Cardiac fibroblast (primary cell): ENCODE results near the gene EFNB2.

ENCODE experiments used
- DNase-seq, 2 donors: peaks; one replicate each; pipeline versions ENCODE4 v3.0.0 to v3.0.0-alpha.2; 2010; ENCODE audit warnings: low read depth in 2 of 2
- H3K4me3 ChIP-seq, 2 donors: replicated peaks in 1 of 2; 1 replicate in 1 of 2; 2 replicates in 1 of 2; pipeline ENCODE4 v1.5.1; 2011; ENCODE audit warnings: low read depth in 2 of 2, low read length in 2 of 2, mild to moderate bottlenecking in 2 of 2, moderate library complexity in 1 of 2
- TF ChIP-seq, protein P1 (sequence below): IDR thresholded peaks from one replicate; pipeline ENCODE4 v1.5.1; 2011; ENCODE audit warnings: low read depth, mild to moderate bottlenecking, low read length, inconsistent platforms

The EFNB2 gene

DNA sequence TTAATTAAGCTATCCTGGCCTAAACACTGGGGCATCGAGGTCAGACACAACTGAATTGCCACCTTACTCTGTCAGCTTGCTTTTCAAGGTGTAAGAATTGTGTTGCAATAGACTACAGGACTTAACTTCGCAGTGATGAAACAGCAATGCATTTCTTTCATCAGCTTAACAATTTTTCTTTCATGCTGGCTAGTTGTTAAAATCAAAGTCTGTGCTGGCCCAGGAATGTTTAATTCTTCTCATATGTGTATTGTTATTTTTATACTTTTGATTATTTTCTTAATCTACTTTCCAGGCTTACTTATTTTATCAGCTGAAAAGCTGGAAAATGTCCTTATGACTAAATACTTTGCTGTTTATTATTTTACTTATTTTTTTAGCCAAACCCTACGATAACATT lies 79.7 kb downstream of the EFNB2 start:
- DNase-seq, result no peak
- TF ChIP-seq, protein P1, sequence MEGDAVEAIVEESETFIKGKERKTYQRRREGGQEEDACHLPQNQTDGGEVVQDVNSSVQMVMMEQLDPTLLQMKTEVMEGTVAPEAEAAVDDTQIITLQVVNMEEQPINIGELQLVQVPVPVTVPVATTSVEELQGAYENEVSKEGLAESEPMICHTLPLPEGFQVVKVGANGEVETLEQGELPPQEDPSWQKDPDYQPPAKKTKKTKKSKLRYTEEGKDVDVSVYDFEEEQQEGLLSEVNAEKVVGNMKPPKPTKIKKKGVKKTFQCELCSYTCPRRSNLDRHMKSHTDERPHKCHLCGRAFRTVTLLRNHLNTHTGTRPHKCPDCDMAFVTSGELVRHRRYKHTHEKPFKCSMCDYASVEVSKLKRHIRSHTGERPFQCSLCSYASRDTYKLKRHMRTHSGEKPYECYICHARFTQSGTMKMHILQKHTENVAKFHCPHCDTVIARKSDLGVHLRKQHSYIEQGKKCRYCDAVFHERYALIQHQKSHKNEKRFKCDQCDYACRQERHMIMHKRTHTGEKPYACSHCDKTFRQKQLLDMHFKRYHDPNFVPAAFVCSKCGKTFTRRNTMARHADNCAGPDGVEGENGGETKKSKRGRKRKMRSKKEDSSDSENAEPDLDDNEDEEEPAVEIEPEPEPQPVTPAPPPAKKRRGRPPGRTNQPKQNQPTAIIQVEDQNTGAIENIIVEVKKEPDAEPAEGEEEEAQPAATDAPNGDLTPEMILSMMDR, result no peak

DNA sequence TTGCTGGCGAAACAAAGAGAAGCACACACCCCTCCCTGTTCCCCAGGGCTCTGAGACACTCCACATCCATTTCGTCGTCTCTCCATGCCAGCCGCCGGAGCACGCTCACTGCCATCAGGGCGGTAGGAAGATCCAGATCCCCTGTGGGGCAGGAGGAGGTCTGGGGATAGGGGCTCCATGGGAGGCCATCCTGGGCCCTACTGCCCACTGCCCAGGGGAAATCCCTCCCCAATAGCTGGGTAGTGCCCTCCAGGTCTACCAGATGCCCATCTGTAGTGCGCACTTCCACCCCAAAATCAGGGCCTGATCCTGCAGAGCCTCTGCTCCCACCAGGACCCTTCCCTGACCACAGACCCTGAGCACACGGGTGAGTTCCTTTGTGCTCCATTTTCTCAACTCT lies 80.3 kb downstream of the EFNB2 start:
- TF ChIP-seq, protein P1, result no peak
- H3K4me3 ChIP-seq, result no peak overlapping the region
- DNase-seq, result no peak

More for the DNA sequence above, 79.7 kb downstream of the EFNB2 start:
- no peak overlapping the region for H3K4me3 ChIP-seq

DNA sequence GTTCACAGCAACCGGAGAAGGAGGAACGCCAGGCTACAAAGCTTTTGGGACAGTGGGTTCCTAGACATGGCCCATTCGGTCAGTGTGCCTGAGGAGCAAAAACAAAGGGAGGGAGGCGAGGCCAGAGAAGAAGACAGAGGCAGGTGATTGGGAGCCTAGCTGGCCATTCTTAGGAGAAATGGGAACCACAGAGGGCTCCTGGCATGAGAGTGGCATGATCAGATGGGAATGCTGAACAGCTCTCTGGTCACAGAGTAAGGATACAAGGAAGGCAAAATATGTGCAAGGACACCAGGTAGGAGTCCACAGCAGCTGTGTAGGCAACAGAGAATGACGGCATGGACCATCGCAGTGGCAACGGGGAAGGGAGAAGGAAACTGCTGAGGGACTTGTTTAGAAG lies 82.4 kb downstream of the EFNB2 start:
- H3K4me3 ChIP-seq, result no peak overlapping the region
- TF ChIP-seq, protein P1, result no peak
- DNase-seq, result no peak

DNA sequence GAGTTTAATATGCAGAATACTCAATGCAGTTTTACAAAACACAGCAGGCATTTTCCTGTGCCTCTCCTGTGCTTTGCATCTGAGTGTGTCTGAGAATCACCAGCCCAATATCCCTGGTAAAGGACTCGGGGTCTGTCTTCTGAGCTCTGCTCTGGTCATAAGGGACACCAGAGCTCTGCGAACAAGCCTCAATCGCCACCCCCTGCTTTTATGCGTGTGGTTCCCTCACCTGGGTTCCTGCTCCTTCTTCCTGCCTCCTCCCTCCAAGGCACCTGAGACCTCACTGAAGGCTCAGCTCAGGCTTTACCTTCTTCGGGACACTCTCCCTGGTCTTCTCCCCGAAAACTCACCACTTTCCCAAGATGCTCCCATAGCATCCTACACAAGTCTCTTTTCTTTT lies 84.5 kb downstream of the EFNB2 start:
- TF ChIP-seq, protein P1, result no peak
- DNase-seq, result no peak

DNA sequence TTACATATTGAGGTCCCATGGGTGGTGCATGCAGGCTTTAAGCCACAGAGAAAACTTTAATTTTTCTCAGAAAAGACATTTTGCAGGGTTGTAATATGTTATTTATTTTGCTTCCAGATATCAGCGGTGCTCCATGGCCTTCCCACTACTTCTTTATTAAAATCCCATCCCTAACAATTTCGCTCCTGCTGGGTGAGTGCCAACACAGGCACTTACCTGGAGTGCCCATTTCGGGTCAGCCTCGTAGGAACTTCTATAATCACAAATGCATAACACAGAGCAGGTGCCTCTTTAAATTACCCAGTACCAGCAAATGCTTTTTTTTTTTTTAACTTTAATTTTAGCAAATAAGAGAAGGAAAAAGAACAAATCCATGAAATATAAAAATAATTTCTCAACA lies 86.4 kb downstream of the EFNB2 start:
- DNase-seq, result no peak

More for the DNA sequence above, 84.5 kb downstream of the EFNB2 start:
- no peak overlapping the region for H3K4me3 ChIP-seq

DNA sequence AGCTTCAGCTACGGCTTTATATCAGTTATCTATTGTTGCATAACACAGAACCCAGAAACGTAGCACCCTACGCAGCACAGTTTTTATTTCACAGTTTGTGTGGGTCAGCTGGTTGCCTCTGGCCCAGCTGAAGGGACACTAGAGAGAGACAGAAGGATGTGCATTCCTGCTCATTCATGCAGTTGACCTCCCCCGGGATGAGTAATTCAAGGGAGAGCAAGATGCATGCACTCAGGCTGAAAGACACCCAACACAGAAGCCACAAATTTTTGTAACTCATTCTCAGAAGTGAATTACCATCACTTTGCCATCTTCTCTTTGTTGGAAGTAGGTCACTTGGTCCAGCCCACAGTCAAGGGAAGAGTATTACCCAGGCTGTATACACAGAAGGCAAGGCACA lies 89.5 kb downstream of the EFNB2 start:
- TF ChIP-seq, protein P1, result no peak
- peak in 1 of 2 donors; percentile 29 for DNase-seq
- H3K4me3 ChIP-seq, result no peak overlapping the region

More for the DNA sequence above, 86.4 kb downstream of the EFNB2 start:
- TF ChIP-seq, protein P1, result no peak
- H3K4me3 ChIP-seq, result no peak overlapping the region

DNA sequence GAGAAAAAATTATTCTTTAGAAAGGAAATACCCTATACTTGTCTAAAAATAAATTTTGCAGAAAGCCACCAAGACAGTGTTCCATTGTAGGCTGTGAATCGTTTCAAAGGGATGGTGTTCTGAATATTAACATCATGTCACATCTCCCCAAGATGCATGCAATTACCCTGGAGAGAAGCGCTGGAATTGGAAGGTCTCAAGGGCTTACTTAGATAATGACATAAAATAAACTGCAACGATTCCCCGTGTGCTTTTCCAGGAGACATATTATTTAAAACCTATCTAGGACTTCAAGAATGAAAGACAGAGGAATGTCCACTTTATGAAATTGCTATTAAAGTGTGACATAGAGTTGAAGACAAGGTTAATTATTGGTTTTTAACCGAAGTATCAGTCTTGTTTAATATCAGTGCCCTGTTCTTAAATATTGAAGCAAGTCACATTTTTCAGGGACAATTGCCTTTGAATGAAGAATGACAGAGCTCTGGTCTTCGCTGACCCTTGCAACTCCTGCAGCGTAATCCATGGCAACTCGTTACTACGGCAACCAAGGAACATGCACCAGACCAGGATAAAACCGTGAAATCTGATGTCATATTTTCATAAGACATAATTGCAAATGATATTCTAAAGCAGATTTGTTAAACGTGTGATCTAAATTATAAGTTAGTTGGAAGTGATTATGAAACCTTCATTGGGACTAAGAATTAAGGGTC lies 91.7 kb downstream of the EFNB2 start:
- TF ChIP-seq, protein P1, result no peak
- H3K4me3 ChIP-seq, result no peak overlapping the region
- DNase-seq, result no peak
